Lower leg skin (tissue), 3 donors: ENCODE measurements around the gene SHISAL1.

Experiments
- POLR2A ChIP-seq, 2 donors: fragments of 450-650 bp; IDR thresholded peaks; one replicate each; pipeline ENCODE4 v1.6.1; 2016 to 2017; ENCODE audit warnings: antibody characterized with exemption in 2 of 2, mild to moderate bottlenecking in 1 of 2, moderate library complexity in 1 of 2
- TF ChIP-seq, protein P1 (sequence below), 3 donors: fragments of 450-650 bp; IDR thresholded peaks; one replicate each; pipeline ENCODE4 v1.5.1; 2016; ENCODE audit warnings: antibody characterized with exemption in 3 of 3, mild to moderate bottlenecking in 3 of 3, moderate library complexity in 2 of 3

DNA sequence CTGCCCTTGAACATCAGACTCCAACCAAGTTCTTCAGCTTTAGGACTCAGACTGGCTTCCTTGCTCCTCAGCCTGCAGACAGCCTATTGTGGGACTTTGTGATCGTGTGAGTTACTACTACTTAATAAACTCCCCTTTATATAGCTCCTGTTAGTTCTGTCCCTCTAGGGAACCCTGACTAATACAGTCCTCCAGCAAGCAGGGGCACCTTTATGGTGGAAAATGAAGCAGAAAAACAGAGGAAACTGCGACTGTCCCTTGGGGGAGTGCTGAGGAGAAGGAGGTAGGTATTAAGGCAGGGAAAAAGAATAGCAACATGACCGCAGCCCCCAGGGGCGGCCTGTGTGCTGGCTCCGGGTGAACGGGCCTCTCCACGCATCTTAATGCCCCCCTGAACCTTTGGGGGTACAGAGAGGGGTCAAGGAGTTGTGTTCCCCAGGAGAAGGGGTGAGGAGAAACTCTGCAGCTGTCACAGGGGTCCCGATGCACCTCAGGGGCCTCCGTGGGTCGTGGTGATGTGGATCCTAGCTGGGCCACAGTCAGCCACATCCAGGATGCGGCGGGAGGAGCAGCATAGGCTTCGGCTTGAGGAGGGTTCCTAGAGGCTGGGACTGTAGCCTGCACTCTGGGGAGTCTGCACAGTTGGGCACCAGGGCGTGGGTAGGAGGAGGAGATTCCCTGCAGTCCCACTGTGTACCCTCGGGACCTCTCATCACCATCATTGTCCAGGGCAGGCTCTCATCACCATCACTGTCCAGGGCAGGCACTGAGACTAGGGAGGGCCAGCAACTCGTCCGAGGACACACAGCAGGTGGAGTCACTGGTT is 34.3 kb downstream of the SHISAL1 start:
- TF ChIP-seq, protein P1, sequence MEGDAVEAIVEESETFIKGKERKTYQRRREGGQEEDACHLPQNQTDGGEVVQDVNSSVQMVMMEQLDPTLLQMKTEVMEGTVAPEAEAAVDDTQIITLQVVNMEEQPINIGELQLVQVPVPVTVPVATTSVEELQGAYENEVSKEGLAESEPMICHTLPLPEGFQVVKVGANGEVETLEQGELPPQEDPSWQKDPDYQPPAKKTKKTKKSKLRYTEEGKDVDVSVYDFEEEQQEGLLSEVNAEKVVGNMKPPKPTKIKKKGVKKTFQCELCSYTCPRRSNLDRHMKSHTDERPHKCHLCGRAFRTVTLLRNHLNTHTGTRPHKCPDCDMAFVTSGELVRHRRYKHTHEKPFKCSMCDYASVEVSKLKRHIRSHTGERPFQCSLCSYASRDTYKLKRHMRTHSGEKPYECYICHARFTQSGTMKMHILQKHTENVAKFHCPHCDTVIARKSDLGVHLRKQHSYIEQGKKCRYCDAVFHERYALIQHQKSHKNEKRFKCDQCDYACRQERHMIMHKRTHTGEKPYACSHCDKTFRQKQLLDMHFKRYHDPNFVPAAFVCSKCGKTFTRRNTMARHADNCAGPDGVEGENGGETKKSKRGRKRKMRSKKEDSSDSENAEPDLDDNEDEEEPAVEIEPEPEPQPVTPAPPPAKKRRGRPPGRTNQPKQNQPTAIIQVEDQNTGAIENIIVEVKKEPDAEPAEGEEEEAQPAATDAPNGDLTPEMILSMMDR (IDR thresholded peaks at IDR 0.05) = no peak
- no peak for TF ChIP-seq POLR2A (IDR thresholded peaks at IDR 0.05)
